Bronchial epithelial cell (primary cell): ENCODE data around the gene SECTM1. TPM values are rescaled to one million over a fixed set of nuclear protein-coding genes. Genes with fewer than 3 reads are reported as not detected.

Experiments
- DNase-seq: peaks from one replicate; pipeline ENCODE4 v3.0.0-alpha.2; 2010; ENCODE audit warnings: low read depth
- FAIRE-seq: peaks from 2 replicates; lab custom pipeline; 2011; peaks lifted over from hg19 to GRCh38; lab: Jason Lieb, UNC
- H3K27me3 ChIP-seq: 2 replicates; pipeline ENCODE4 v1.5.1; 2011; ENCODE audit warnings: low read length; ENCODE audit not compliant: control insufficient read depth, insufficient read depth
- H3K36me3 ChIP-seq: 2 replicates; pipeline ENCODE4 v1.5.1; 2011; ENCODE audit warnings: low read length; ENCODE audit not compliant: control insufficient read depth, insufficient read depth
- H3K4me3 ChIP-seq: 2 replicates; pipeline ENCODE4 v1.5.1; 2011; ENCODE audit warnings: mild to moderate bottlenecking, low read depth, low read length, control low read depth
- CTCF ChIP-seq: IDR thresholded peaks from 2 replicates; pipeline ENCODE4 v1.5.1; 2011; ENCODE audit warnings: mild to moderate bottlenecking, moderate library complexity, low read length, control low read depth, inconsistent platforms; ENCODE audit not compliant: insufficient read depth, severe bottlenecking
- total RNA-seq: library from RNA; depleted of rRNA; stranded (reverse); fragments of >200 nt; gene quantifications from 2 replicates; pipeline ENCODE4 v1.2.1, GENCODE V29; 2014

The SECTM1 gene
- total RNA-seq, 1 donor from 2014 or later, result 3.7 TPM

GRCh38 chr17:82305727-82306300, 27.8 kb downstream of the SECTM1 start:
- FAIRE-seq (no peak), DNase-seq (no peak)
- Histone ChIP-seq H3K27me3 (peaks cover 3% of the 10 kb centered on the region), H3K4me3 (no peak overlapping the region), H3K36me3 (no peaks in the 10 kb centered on the region)
- no peak for TF ChIP-seq CTCF

GRCh38 chr17:82304826-82305726, 28.5 kb downstream of the SECTM1 start:
- DNase-seq, result no peak
- H3K27me3 ChIP-seq, result peaks cover 3% of the 10 kb centered on the region
- TF ChIP-seq CTCF, result no peak
- no peak overlapping the region for H3K4me3 ChIP-seq
- no peaks in the 10 kb centered on the region for H3K36me3 ChIP-seq
- no peak for FAIRE-seq

GRCh38 chr17:82303944-82304808, 29.4 kb downstream of the SECTM1 start:
- no peak for DNase-seq
- TF ChIP-seq CTCF, result no peak
- FAIRE-seq, result no peak
- H3K4me3 ChIP-seq, result no peak overlapping the region
- H3K36me3 ChIP-seq, result no peaks in the 10 kb centered on the region
- peaks cover 3% of the 10 kb centered on the region for H3K27me3 ChIP-seq

GRCh38 chr17:82302991-82303943, 30.3 kb downstream of the SECTM1 start:
- FAIRE-seq (no peak), DNase-seq (no peak)
- no peak for TF ChIP-seq CTCF
- H3K4me3 ChIP-seq, result no peak overlapping the region
- no peaks in the 10 kb centered on the region for H3K36me3 ChIP-seq
- no peaks in the 10 kb centered on the region for H3K27me3 ChIP-seq

- Histone ChIP-seq H3K4me3 (no peak overlapping the region), H3K27me3 (no peaks in the 10 kb centered on the region), H3K36me3 (no peaks in the 10 kb centered on the region)
- DNase-seq (no peak), FAIRE-seq (no peak)
- TF ChIP-seq CTCF, result no peak
These were observed 31.0 kb downstream of the SECTM1 start for GRCh38 chr17:82302568-82302963.
